Trophoblast cell (in vitro differentiated cells and primary cell): Measurements from ENCODE around the gene AP1S3.

ENCODE experiments used
- DNase-seq, 2 donors: peaks; one replicate each; pipeline ENCODE4 v3.0.0-alpha.2; 2016
- H2AFZ ChIP-seq: 2 replicates; pipeline ENCODE4 v1.6.1; 2013; ENCODE audit warnings: low read length, moderate library complexity, mild to moderate bottlenecking; ENCODE audit not compliant: insufficient read depth, poor library complexity
- H2AK5ac ChIP-seq: 2 replicates; pipeline ENCODE4 v1.6.1; 2013; ENCODE audit warnings: mild to moderate bottlenecking, low read length
- H2BK120ac ChIP-seq: 2 replicates; pipeline ENCODE4 v1.6.1; 2013; ENCODE audit warnings: low read length, mild to moderate bottlenecking, moderate library complexity; ENCODE audit not compliant: insufficient read depth, poor library complexity
- H2BK12ac ChIP-seq: 2 replicates; pipeline ENCODE4 v1.6.1; 2013; ENCODE audit warnings: mild to moderate bottlenecking, low read length, moderate library complexity
- H2BK5ac ChIP-seq: 2 replicates; pipeline ENCODE4 v1.6.1; 2013; ENCODE audit warnings: low read length, low read depth, moderate library complexity, mild to moderate bottlenecking; ENCODE audit not compliant: poor library complexity
- H3K14ac ChIP-seq: 2 replicates; pipeline ENCODE4 v1.6.1; 2013; ENCODE audit warnings: mild to moderate bottlenecking, low read length
- H3K18ac ChIP-seq: 2 replicates; pipeline ENCODE4 v1.6.1; 2013; ENCODE audit warnings: mild to moderate bottlenecking, low read length
- H3K23ac ChIP-seq: 2 replicates; pipeline ENCODE4 v1.6.1; 2013; ENCODE audit warnings: low read length
- H3K27ac ChIP-seq: 2 replicates; pipeline ENCODE4 v1.5.1; 2013; ENCODE audit warnings: low read depth, mild to moderate bottlenecking, inconsistent platforms, low read length, moderate library complexity
- H3K27me3 ChIP-seq: 2 replicates; pipeline ENCODE4 v1.6.1; 2013; ENCODE audit warnings: inconsistent platforms, mild to moderate bottlenecking, low read length, moderate library complexity; ENCODE audit not compliant: insufficient read depth
- H3K36me3 ChIP-seq, 2 experiments: 1 replicate in 1 of 2; 2 replicates in 1 of 2; pipeline ENCODE4 v1.6.1; 2013; ENCODE audit warnings: low read length in 2 of 2, mild to moderate bottlenecking in 2 of 2, moderate library complexity in 1 of 2; ENCODE audit not compliant: insufficient read depth in 2 of 2, control insufficient read depth in 1 of 2
- H3K4ac ChIP-seq: 2 replicates; pipeline ENCODE4 v1.6.1; 2013; ENCODE audit warnings: low read depth, mild to moderate bottlenecking, low read length, moderate library complexity
- H3K4me1 ChIP-seq, 2 experiments: 1 replicate in 1 of 2; 2 replicates in 1 of 2; pipeline ENCODE4 v1.6.1; 2013; ENCODE audit warnings: low read length in 2 of 2, mild to moderate bottlenecking in 2 of 2, moderate library complexity in 1 of 2; ENCODE audit not compliant: insufficient read depth in 2 of 2, control insufficient read depth in 1 of 2
- H3K4me2 ChIP-seq: 2 replicates; pipeline ENCODE4 v1.6.1; 2013; ENCODE audit warnings: inconsistent platforms, mild to moderate bottlenecking, low read length, moderate library complexity
- H3K4me3 ChIP-seq: 2 replicates; pipeline ENCODE4 v1.5.1; 2013; ENCODE audit warnings: mild to moderate bottlenecking, low read depth, low read length, inconsistent platforms
- H3K79me1 ChIP-seq: one replicate; pipeline ENCODE4 v1.6.1; 2013; ENCODE audit warnings: low read length
- H3K79me2 ChIP-seq: 2 replicates; pipeline ENCODE4 v1.6.1; 2013; ENCODE audit warnings: low read length, mild to moderate bottlenecking; ENCODE audit not compliant: control insufficient read depth, insufficient read depth, poor library complexity
- H3K9ac ChIP-seq: 2 replicates; pipeline ENCODE4 v1.6.1; 2013; ENCODE audit warnings: mild to moderate bottlenecking, low read length
- H3K9me3 ChIP-seq: 2 replicates; pipeline ENCODE4 v1.6.1; 2013; ENCODE audit warnings: low read depth, mild to moderate bottlenecking, control low read depth, inconsistent platforms, low read length; ENCODE audit not compliant: insufficient read depth
- H4K12ac ChIP-seq: 2 replicates; pipeline ENCODE4 v1.6.1; 2013; ENCODE audit warnings: low read depth, mild to moderate bottlenecking, low read length, moderate library complexity
- H4K8ac ChIP-seq: 2 replicates; pipeline ENCODE4 v1.6.1; 2013; ENCODE audit warnings: low read depth, mild to moderate bottlenecking, low read length, moderate library complexity
- H4K91ac ChIP-seq: one replicate; pipeline ENCODE4 v1.6.1; 2013; ENCODE audit warnings: low read depth, mild to moderate bottlenecking, low read length, moderate library complexity
- WGBS: extraction: QIAGEN DNeasy Blood & Tissue Kit; methylation state at CpG from one replicate; pipeline ENCODE4 v1.1.7; 2013; ENCODE audit warnings: missing lambda C conversion rate; ENCODE audit not compliant: insufficient read length, insufficient coverage; ENCODE audit errors: extremely low coverage; 5-methylcytosine and 5-hydroxymethylcytosine counted together

Gene AP1S3

GRCh38 chr2:223846515-223846914 lies 9.1 kb upstream of the AP1S3 start:
- Histone ChIP-seq H3K18ac (no peak overlapping the region), H4K8ac (no peak overlapping the region), H3K4me2 (no peak overlapping the region), H2BK120ac (no peak overlapping the region), H2AK5ac (no peak overlapping the region), H3K23ac (no peak overlapping the region), H3K4me3 (no peak overlapping the region), H4K91ac (no peak overlapping the region), H3K27ac (no peak overlapping the region), H2BK12ac (no peak overlapping the region), H3K27me3 (no peaks in the 10 kb centered on the region), H2AFZ (no peak overlapping the region), H3K79me1 (no peaks in the 10 kb centered on the region), H3K9me3 (peaks cover 2% of the 10 kb centered on the region), H2BK5ac (no peak overlapping the region), H4K12ac (no peak overlapping the region), H3K36me3 (peaks cover 2 to 3% of the 10 kb centered on the region in 2 experiments), H3K14ac (no peak overlapping the region), H3K9ac (no peak overlapping the region), H3K79me2 (no peaks in the 10 kb centered on the region), H3K4ac (no peak overlapping the region), H3K4me1 (no peaks in the 10 kb centered on the region)
- DNase-seq: peak; percentile 28 to 69
- no CpG with 5 or more reads among the region's 1 CpG for WGBS

GRCh38 chr2:223841436-223842190 lies 4.2 kb upstream of the AP1S3 start:
- Histone ChIP-seq H3K23ac (no peak overlapping the region), H2BK120ac (no peak overlapping the region), H4K12ac (no peak overlapping the region), H3K79me2 (no peaks in the 10 kb centered on the region), H3K27ac (no peak overlapping the region), H2BK5ac (no peak overlapping the region), H4K8ac (no peak overlapping the region), H3K36me3 (no peaks in the 10 kb centered on the region), H3K4me3 (no peak overlapping the region), H3K4me2 (no peak overlapping the region), H3K9me3 (no peaks in the 10 kb centered on the region), H3K4me1 (no peaks in the 10 kb centered on the region), H3K27me3 (no peaks in the 10 kb centered on the region), H2AK5ac (no peak overlapping the region), H4K91ac (no peak overlapping the region), H3K18ac (no peak overlapping the region), H3K79me1 (no peaks in the 10 kb centered on the region), H2AFZ (no peak overlapping the region), H3K4ac (no peak overlapping the region), H3K9ac (no peak overlapping the region), H3K14ac (no peak overlapping the region), H2BK12ac (no peak overlapping the region)
- no CpG with 5 or more reads among the region's 3 CpGs for WGBS
- no peak for DNase-seq

- WGBS: no CpG with 5 or more reads among the region's 15 CpGs
These were observed 1.5 kb downstream of the AP1S3 start for GRCh38 chr2:223835701-223836532.

GRCh38 chr2:223834431-223834830 lies 3.0 kb downstream of the AP1S3 start:
- Histone ChIP-seq H2AK5ac (no peak overlapping the region), H3K23ac (no peak overlapping the region), H4K8ac (no peak overlapping the region), H2BK12ac (no peak overlapping the region), H3K4me2 (no peak overlapping the region), H3K9me3 (no peaks in the 10 kb centered on the region), H3K36me3 (no peaks in the 10 kb centered on the region), H4K12ac (no peak overlapping the region), H2AFZ (no peak overlapping the region), H3K4ac (no peak overlapping the region), H3K14ac (no peak overlapping the region), H2BK5ac (no peak overlapping the region), H3K4me3 (no peak overlapping the region), H3K18ac (no peak overlapping the region), H3K79me1 (no peaks in the 10 kb centered on the region), H2BK120ac (no peak overlapping the region), H3K27ac (no peak overlapping the region), H3K27me3 (no peaks in the 10 kb centered on the region), H3K9ac (no peak overlapping the region), H3K4me1 (peaks cover 3 to 4% of the 10 kb centered on the region in 2 experiments), H4K91ac (no peak overlapping the region), H3K79me2 (peaks cover 2% of the 10 kb centered on the region)
- DNase-seq: no peak
- WGBS: no CpG with 5 or more reads among the region's 1 CpG

More at GRCh38 chr2:223835701-223836532, 1.5 kb downstream of the AP1S3 start:
- Histone ChIP-seq H4K12ac (no peak overlapping the region), H3K36me3 (no peaks in the 10 kb centered on the region), H3K4me3 (no peak overlapping the region), H3K4me1 (peaks cover 3 to 4% of the 10 kb centered on the region in 2 experiments), H3K79me2 (peaks cover 2% of the 10 kb centered on the region), H2BK5ac (no peak overlapping the region), H4K8ac (no peak overlapping the region), H3K14ac (no peak overlapping the region), H3K9me3 (no peaks in the 10 kb centered on the region), H3K4me2 (no peak overlapping the region), H3K27me3 (no peaks in the 10 kb centered on the region), H3K27ac (no peak overlapping the region), H3K9ac (no peak overlapping the region), H2BK12ac (no peak overlapping the region), H4K91ac (no peak overlapping the region), H3K23ac (no peak overlapping the region), H3K79me1 (no peaks in the 10 kb centered on the region), H3K4ac (peak overlapping the region; percentile 40), H3K18ac (no peak overlapping the region), H2AFZ (no peak overlapping the region), H2AK5ac (no peak overlapping the region), H2BK120ac (no peak overlapping the region)
- DNase-seq: peak in 1 of 2 donors; percentile 45
